ENCODE measurements around the gene CACNA1F. TPM values are rescaled to one million over a fixed set of nuclear protein-coding genes. Genes with fewer than 3 reads are reported as not detected.
A peak's percentile ranks its signal among the peaks of the same experiment; 100 is the strongest.
"Not testable (repeated sequence)": the region's sequence is repeated elsewhere in the genome, so short reads cannot be mapped to it uniquely, and the experiment has no call there.

The CACNA1F gene
- total RNA-seq, 2 experiments from 2014 or later: 0.12 to 0.33 TPM

GRCh38 chrX:49184294-49185281, 48.6 kb downstream of the CACNA1F start:
- POLR2A ChIA-PET: no interaction called here
- H3K4me1 Mint-ChIP-seq: peaks cover 39% of the 10 kb centered on the region
- no peaks in the 10 kb centered on the region for H3K27me3 Mint-ChIP-seq
- DNase-seq: peak; percentile 34
- H3K4me3 Mint-ChIP-seq: peak overlapping the region; percentile 80
- no peaks in the 10 kb centered on the region for H3K9me3 Mint-ChIP-seq
- peaks cover 12% of the 10 kb centered on the region for H3K36me3 Mint-ChIP-seq (ENCODE audit: low read depth)
- H3K27ac Mint-ChIP-seq: peak overlapping the region; percentile 84
- CTCF ChIA-PET: interaction anchor here (0.7 kb wide), 1 partner anchor 8 kb away, joined by 3 read pairs; no protein-coding TSS in a partner anchor

GRCh38 chrX:49183701-49184281, 49.3 kb downstream of the CACNA1F start:
- Mint-ChIP-seq H3K4me3 (no peak overlapping the region), H3K9me3 (no peaks in the 10 kb centered on the region), H3K27me3 (no peaks in the 10 kb centered on the region), H3K36me3 (ENCODE audit: low read depth) (peaks cover 19% of the 10 kb centered on the region), H3K27ac (peak overlapping the region; percentile 46), H3K4me1 (peaks cover 38% of the 10 kb centered on the region)
- CTCF ChIA-PET: interaction anchor here (0.7 kb wide), 1 partner anchor 9 kb away, joined by 3 read pairs; no protein-coding TSS in a partner anchor
- POLR2A ChIA-PET: no interaction called here
- DNase-seq: no peak

- no peak overlapping the region for H3K27ac Mint-ChIP-seq
- no peak for DNase-seq
- no peaks in the 10 kb centered on the region for H3K9me3 Mint-ChIP-seq
- H3K4me3 Mint-ChIP-seq: no peak overlapping the region
- CTCF ChIA-PET: interaction anchor here (0.9 kb wide), 1 partner anchor 12 kb away, joined by 5 read pairs; no protein-coding TSS in a partner anchor
- H3K36me3 Mint-ChIP-seq (ENCODE audit: low read depth): peaks cover 41% of the 10 kb centered on the region
- POLR2A ChIA-PET: interaction anchor here (0.7 kb wide), 1 partner anchor 24 kb away, joined by 3 read pairs; no protein-coding TSS in a partner anchor
- H3K27me3 Mint-ChIP-seq: no peaks in the 10 kb centered on the region
- peaks cover 40% of the 10 kb centered on the region for H3K4me1 Mint-ChIP-seq
Measured at GRCh38 chrX:49179358-49179757, 53.8 kb downstream of the CACNA1F start.

- H3K27me3 Mint-ChIP-seq: no peaks in the 10 kb centered on the region
- DNase-seq: no peak
- H3K27ac Mint-ChIP-seq: no peak overlapping the region
- H3K4me1 Mint-ChIP-seq: peaks cover 41% of the 10 kb centered on the region
- CTCF ChIA-PET: interaction anchor here (1.5 kb wide), 1 partner anchor 12 kb away, joined by 4 read pairs; no protein-coding TSS in a partner anchor
- H3K4me3 Mint-ChIP-seq: no peak overlapping the region
- POLR2A ChIA-PET: no interaction called here
- H3K9me3 Mint-ChIP-seq: no peaks in the 10 kb centered on the region
- H3K36me3 Mint-ChIP-seq (ENCODE audit: low read depth): peaks cover 43% of the 10 kb centered on the region
Measured at GRCh38 chrX:49178537-49178936, 54.6 kb downstream of the CACNA1F start.

GRCh38 chrX:49177873-49178480, 55.2 kb downstream of the CACNA1F start:
- no peaks in the 10 kb centered on the region for H3K9me3 Mint-ChIP-seq
- H3K4me1 Mint-ChIP-seq: peaks cover 46% of the 10 kb centered on the region
- DNase-seq: no peak
- H3K36me3 Mint-ChIP-seq (ENCODE audit: low read depth): peaks cover 48% of the 10 kb centered on the region
- CTCF ChIA-PET: interaction anchor here (1.1 to 1.5 kb wide), 2 partner anchors 10 to 11 kb away, joined by 3 to 4 read pairs; no protein-coding TSS in a partner anchor
- POLR2A ChIA-PET: no interaction called here
- no peak overlapping the region for H3K27ac Mint-ChIP-seq
- no peak overlapping the region for H3K4me3 Mint-ChIP-seq
- H3K27me3 Mint-ChIP-seq: no peaks in the 10 kb centered on the region

- Mint-ChIP-seq H3K4me1 (peaks cover 51% of the 10 kb centered on the region), H3K36me3 (ENCODE audit: low read depth) (peaks cover 49% of the 10 kb centered on the region), H3K27ac (no peak overlapping the region), H3K27me3 (no peaks in the 10 kb centered on the region), H3K9me3 (no peaks in the 10 kb centered on the region), H3K4me3 (no peak overlapping the region)
- no peak for DNase-seq
- POLR2A ChIA-PET: no interaction called here
- CTCF ChIA-PET: interaction anchor here (1.1 to 1.5 kb wide), 2 partner anchors 11 kb away, joined by 3 to 4 read pairs; no protein-coding TSS in a partner anchor
Measured at GRCh38 chrX:49177338-49177833, 55.8 kb downstream of the CACNA1F start.

- Mint-ChIP-seq H3K27me3 (no peaks in the 10 kb centered on the region), H3K4me1 (peaks cover 51% of the 10 kb centered on the region), H3K9me3 (no peaks in the 10 kb centered on the region), H3K36me3 (ENCODE audit: low read depth) (peaks cover 46% of the 10 kb centered on the region), H3K27ac (no peak overlapping the region), H3K4me3 (no peak overlapping the region)
- no peak for DNase-seq
- ChIA-PET CTCF (interaction anchor here (1.0 to 1.1 kb wide), 2 partner anchors 12 to 21 kb away, joined by 3 read pairs; no protein-coding TSS in a partner anchor), POLR2A (no interaction called here)
Measured at GRCh38 chrX:49176421-49177326, 56.5 kb downstream of the CACNA1F start.

- no peak for DNase-seq
Measured at GRCh38 chrX:49175435-49176274, 57.5 kb downstream of the CACNA1F start.

GRCh38 chrX:49174723-49175122, 58.4 kb downstream of the CACNA1F start:
- H3K4me1 Mint-ChIP-seq: peaks cover 47% of the 10 kb centered on the region
- POLR2A ChIA-PET: no interaction called here
- peaks cover 41% of the 10 kb centered on the region for H3K36me3 Mint-ChIP-seq (ENCODE audit: low read depth)
- H3K27me3 Mint-ChIP-seq: no peaks in the 10 kb centered on the region
- no peak overlapping the region for H3K4me3 Mint-ChIP-seq
- no peak overlapping the region for H3K27ac Mint-ChIP-seq
- H3K9me3 Mint-ChIP-seq: no peaks in the 10 kb centered on the region
- no peak for DNase-seq
- CTCF ChIA-PET: interaction anchor here (0.8 to 1.0 kb wide), 2 partner anchors 8 to 18 kb away, joined by 3 read pairs; no protein-coding TSS in a partner anchor

More at GRCh38 chrX:49175435-49176274, 57.5 kb downstream of the CACNA1F start:
- Mint-ChIP-seq H3K4me3 (no peak overlapping the region), H3K9me3 (no peaks in the 10 kb centered on the region), H3K4me1 (peaks cover 52% of the 10 kb centered on the region), H3K27ac (no peak overlapping the region), H3K36me3 (ENCODE audit: low read depth) (peaks cover 46% of the 10 kb centered on the region), H3K27me3 (no peaks in the 10 kb centered on the region)
- POLR2A ChIA-PET: no interaction called here
- CTCF ChIA-PET: interaction anchor here (0.6 to 1.0 kb wide), 3 partner anchors 9 to 512 kb away, joined by 3 to 4 read pairs (median 3); no protein-coding TSS in a partner anchor

GRCh38 chrX:49173544-49173943, 59.6 kb downstream of the CACNA1F start:
- Mint-ChIP-seq H3K4me1 (peaks cover 46% of the 10 kb centered on the region), H3K36me3 (ENCODE audit: low read depth) (peaks cover 33% of the 10 kb centered on the region), H3K4me3 (peak overlapping the region; percentile 85)
- H3K9me3 Mint-ChIP-seq, CTCF ChIA-PET, POLR2A ChIA-PET, H3K27ac Mint-ChIP-seq, DNase-seq, H3K27me3 Mint-ChIP-seq: not testable (repeated sequence)

GRCh38 chrX:49172280-49172780, 60.8 kb downstream of the CACNA1F start:
- H3K27ac Mint-ChIP-seq: peak overlapping the region; percentile 90
- peaks cover 29% of the 10 kb centered on the region for H3K36me3 Mint-ChIP-seq (ENCODE audit: low read depth)
- peak overlapping the region; percentile 85 for H3K4me3 Mint-ChIP-seq
- peak; percentile 76 for DNase-seq
- H3K27me3 Mint-ChIP-seq: no peaks in the 10 kb centered on the region
- H3K4me1 Mint-ChIP-seq: peaks cover 49% of the 10 kb centered on the region
- POLR2A ChIA-PET: no interaction called here
- H3K9me3 Mint-ChIP-seq: no peaks in the 10 kb centered on the region
- CTCF ChIA-PET: no interaction called here

All from activated CD4-positive, alpha-beta T cell treated with anti-CD3 and anti-CD28 coated beads, Interleukin-2, amount 10 ng/mL, durations not matched to agents 7 days and 5 days (primary cell).